ENCODE results near the gene MRPL19.

DNA sequence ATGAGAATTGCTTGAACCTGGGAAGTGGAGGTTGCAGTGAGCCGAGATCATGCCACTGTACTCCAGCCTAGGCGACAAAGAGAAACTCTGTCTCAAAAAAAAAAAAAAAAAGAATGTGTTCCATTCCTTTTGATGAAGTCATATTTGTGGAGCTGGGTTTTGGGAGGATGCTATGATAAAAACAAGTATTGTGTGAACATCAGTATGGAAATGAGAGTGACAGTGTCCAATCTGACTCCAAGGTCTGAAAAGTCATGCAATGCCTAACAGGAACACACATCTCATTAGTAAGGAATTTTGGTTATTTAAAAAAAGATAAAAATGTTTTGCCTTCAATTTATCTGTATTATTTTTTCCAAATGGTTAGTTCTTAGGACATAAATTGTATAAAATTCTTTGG, 52.3 kb downstream of the MRPL19 start:
- TF ChIP-seq, protein P1, sequence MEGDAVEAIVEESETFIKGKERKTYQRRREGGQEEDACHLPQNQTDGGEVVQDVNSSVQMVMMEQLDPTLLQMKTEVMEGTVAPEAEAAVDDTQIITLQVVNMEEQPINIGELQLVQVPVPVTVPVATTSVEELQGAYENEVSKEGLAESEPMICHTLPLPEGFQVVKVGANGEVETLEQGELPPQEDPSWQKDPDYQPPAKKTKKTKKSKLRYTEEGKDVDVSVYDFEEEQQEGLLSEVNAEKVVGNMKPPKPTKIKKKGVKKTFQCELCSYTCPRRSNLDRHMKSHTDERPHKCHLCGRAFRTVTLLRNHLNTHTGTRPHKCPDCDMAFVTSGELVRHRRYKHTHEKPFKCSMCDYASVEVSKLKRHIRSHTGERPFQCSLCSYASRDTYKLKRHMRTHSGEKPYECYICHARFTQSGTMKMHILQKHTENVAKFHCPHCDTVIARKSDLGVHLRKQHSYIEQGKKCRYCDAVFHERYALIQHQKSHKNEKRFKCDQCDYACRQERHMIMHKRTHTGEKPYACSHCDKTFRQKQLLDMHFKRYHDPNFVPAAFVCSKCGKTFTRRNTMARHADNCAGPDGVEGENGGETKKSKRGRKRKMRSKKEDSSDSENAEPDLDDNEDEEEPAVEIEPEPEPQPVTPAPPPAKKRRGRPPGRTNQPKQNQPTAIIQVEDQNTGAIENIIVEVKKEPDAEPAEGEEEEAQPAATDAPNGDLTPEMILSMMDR (IDR thresholded peaks at IDR 0.05; ENCODE audit: low read depth, low read length), result no peak
- TF ChIP-seq EZH2phosphoT487 (IDR thresholded peaks at IDR 0.05; ENCODE audit: low read depth), result no peak

All from OCI-LY3 (cell line).